ENCODE data around the gene ACADL. TPM values are rescaled to one million over a fixed set of nuclear protein-coding genes. Genes with fewer than 3 reads are reported as not detected.

Gene ACADL
- total RNA-seq = 10 to 100 TPM in 2 of 4 donors, 1 to 10 TPM in 2; 4.2 to 17.3 (median 11.7) TPM

- ATAC-seq (ENCODE audit: low FRiP score) (peak; percentile 80), DNase-seq (ENCODE audit: low spot score) (no peak)
- TF ChIP-seq CTCF (IDR thresholded peaks at IDR 0.05) = no peak
Observed at GRCh38 chr2:210224941-210225672, at the start of gene ACADL. Gene ACADL (minus strand): TSS chr2:210225447. CDS start chr2:210225263, 184 bp downstream.

GRCh38 chr2:210271300-210271699, 46.1 kb upstream of the ACADL start:
- TF ChIP-seq CTCF (IDR thresholded peaks at IDR 0.05) = no peak
- DNase-seq (ENCODE audit: low spot score) = no peak
- no peak for ATAC-seq (ENCODE audit: low FRiP score)

GRCh38 chr2:210269148-210269547, 43.9 kb upstream of the ACADL start:
- ATAC-seq (ENCODE audit: low FRiP score) = no peak
- no peak for TF ChIP-seq CTCF (IDR thresholded peaks at IDR 0.05)

GRCh38 chr2:210268281-210268680, 43.0 kb upstream of the ACADL start:
- TF ChIP-seq CTCF (IDR thresholded peaks at IDR 0.05) = no peak
- no peak for DNase-seq (ENCODE audit: low spot score)
- ATAC-seq (ENCODE audit: low FRiP score) = no peak

More at GRCh38 chr2:210269148-210269547, 43.9 kb upstream of the ACADL start:
- no peak for DNase-seq (ENCODE audit: low spot score)

GRCh38 chr2:210267698-210268097, 42.5 kb upstream of the ACADL start:
- ATAC-seq (ENCODE audit: low FRiP score) = no peak
- no peak for DNase-seq (ENCODE audit: low spot score)
- no peak for TF ChIP-seq CTCF (IDR thresholded peaks at IDR 0.05)

GRCh38 chr2:210264282-210264681, 39.0 kb upstream of the ACADL start:
- TF ChIP-seq CTCF (IDR thresholded peaks at IDR 0.05) = no peak
- no peak for ATAC-seq (ENCODE audit: low FRiP score)
- no peak for DNase-seq (ENCODE audit: low spot score)

- no peak for TF ChIP-seq CTCF (IDR thresholded peaks at IDR 0.05)
- ATAC-seq (ENCODE audit: low FRiP score) = no peak
- DNase-seq (ENCODE audit: low spot score) = no peak
Observed at GRCh38 chr2:210263841-210264240, 38.6 kb upstream of the ACADL start.
